Osteoblast (primary cell): ENCODE measurements around the gene GRK4. TPM values are rescaled to one million over a fixed set of nuclear protein-coding genes. Genes with fewer than 3 reads are reported as not detected.

Experiments used
- DNase-seq: peaks from one replicate; pipeline ENCODE4 v3.0.0; 2011; ENCODE audit warnings: low spot score, mixed read lengths; ENCODE audit not compliant: insufficient read length; ENCODE audit errors: missing footprints
- H2AFZ ChIP-seq: 2 replicates; pipeline ENCODE4 v1.6.0; 2011; ENCODE audit warnings: mild to moderate bottlenecking, low read length
- H3K27ac ChIP-seq: 2 replicates; pipeline ENCODE4 v1.5.1; 2011; ENCODE audit warnings: mild to moderate bottlenecking, low read depth, low read length, moderate library complexity
- H3K27me3 ChIP-seq: 2 replicates; pipeline ENCODE4 v1.6.0; 2012; ENCODE audit warnings: mild to moderate bottlenecking, control low read depth, inconsistent platforms, low read length, moderate library complexity; ENCODE audit not compliant: insufficient read depth
- H3K36me3 ChIP-seq: 2 replicates; pipeline ENCODE4 v1.5.1; 2011; ENCODE audit warnings: mild to moderate bottlenecking, low read length, control low read depth, moderate library complexity; ENCODE audit not compliant: insufficient read depth
- H3K4me1 ChIP-seq: 2 replicates; pipeline ENCODE4 v1.5.1; 2011; ENCODE audit warnings: mild to moderate bottlenecking, low read length, control low read depth, moderate library complexity; ENCODE audit not compliant: insufficient read depth
- H3K4me2 ChIP-seq: 2 replicates; pipeline ENCODE4 v1.6.0; 2011; ENCODE audit warnings: mild to moderate bottlenecking, low read length; ENCODE audit not compliant: insufficient read depth
- H3K4me3 ChIP-seq: fragments of 200-600 bp; sonication (generic); 3 replicates; pipeline ENCODE4 v1.5.1; 2012; ENCODE audit warnings: mild to moderate bottlenecking, low read length, inconsistent platforms; ENCODE audit not compliant: insufficient read depth
- H3K79me2 ChIP-seq: 2 replicates; pipeline ENCODE4 v1.6.0; 2012; ENCODE audit warnings: mild to moderate bottlenecking, low read length, control low read depth, inconsistent platforms; ENCODE audit not compliant: insufficient read depth
- H3K9me3 ChIP-seq: 2 replicates; pipeline ENCODE4 v1.5.1; 2011; ENCODE audit warnings: low read depth, low read length, control low read depth
- H4K20me1 ChIP-seq: 2 replicates; pipeline ENCODE4 v1.6.0; 2012; ENCODE audit warnings: mild to moderate bottlenecking, low read length, control low read depth; ENCODE audit not compliant: insufficient read depth
- CTCF ChIP-seq: IDR thresholded peaks from 2 replicates; pipeline ENCODE4 v1.5.1; 2011; ENCODE audit warnings: mild to moderate bottlenecking, low read depth, low read length, moderate library complexity; ENCODE audit errors: extremely low read depth
- total RNA-seq: library from RNA; depleted of rRNA; stranded (reverse); fragments of >200 nt; gene quantifications from 2 replicates; pipeline ENCODE4 v1.2.3, GENCODE V29; 2012

The GRK4 gene
- total RNA-seq, 1 donor: 7.6 TPM

- Histone ChIP-seq H3K27ac (no peak overlapping the region), H2AFZ (no peak overlapping the region), H3K9me3 (peaks cover 4% of the 10 kb centered on the region), H3K4me1 (no peaks in the 10 kb centered on the region), H3K27me3 (no peaks in the 10 kb centered on the region), H3K79me2 (no peaks in the 10 kb centered on the region), H4K20me1 (no peaks in the 10 kb centered on the region), H3K4me2 (no peak overlapping the region), H3K4me3 (no peak overlapping the region), H3K36me3 (no peaks in the 10 kb centered on the region)
- DNase-seq: no peak
- TF ChIP-seq CTCF: no peak
These were observed 96.6 kb downstream of the GRK4 start for GRCh38 chr4:3059943-3060342.

GRCh38 chr4:3060946-3061345, 97.6 kb downstream of the GRK4 start:
- no peaks in the 10 kb centered on the region for H4K20me1 ChIP-seq
- H2AFZ ChIP-seq: no peak overlapping the region
- no peak overlapping the region for H3K27ac ChIP-seq
- H3K9me3 ChIP-seq: peaks cover 4% of the 10 kb centered on the region
- no peak overlapping the region for H3K4me3 ChIP-seq
- DNase-seq: no peak
- H3K36me3 ChIP-seq: no peaks in the 10 kb centered on the region
- no peaks in the 10 kb centered on the region for H3K4me1 ChIP-seq
- no peak for TF ChIP-seq CTCF
- H3K27me3 ChIP-seq: no peaks in the 10 kb centered on the region
- H3K79me2 ChIP-seq: no peaks in the 10 kb centered on the region
- no peak overlapping the region for H3K4me2 ChIP-seq

- H2AFZ ChIP-seq: no peak overlapping the region
- no peaks in the 10 kb centered on the region for H3K4me1 ChIP-seq
- H3K27me3 ChIP-seq: no peaks in the 10 kb centered on the region
- no peaks in the 10 kb centered on the region for H3K79me2 ChIP-seq
- no peaks in the 10 kb centered on the region for H3K36me3 ChIP-seq
- H3K27ac ChIP-seq: no peak overlapping the region
- no peak overlapping the region for H3K4me3 ChIP-seq
- no peak overlapping the region for H3K4me2 ChIP-seq
- DNase-seq: no peak
- no peaks in the 10 kb centered on the region for H4K20me1 ChIP-seq
- TF ChIP-seq CTCF: no peak
- no peaks in the 10 kb centered on the region for H3K9me3 ChIP-seq
These were observed 99.1 kb downstream of the GRK4 start for GRCh38 chr4:3062471-3062870.

- no peak overlapping the region for H3K27ac ChIP-seq
- H3K4me1 ChIP-seq: no peaks in the 10 kb centered on the region
- no peak overlapping the region for H2AFZ ChIP-seq
- no peak for DNase-seq
- no peak overlapping the region for H3K4me3 ChIP-seq
- no peaks in the 10 kb centered on the region for H3K9me3 ChIP-seq
- H4K20me1 ChIP-seq: no peaks in the 10 kb centered on the region
- H3K36me3 ChIP-seq: no peaks in the 10 kb centered on the region
- H3K4me2 ChIP-seq: no peak overlapping the region
- no peaks in the 10 kb centered on the region for H3K27me3 ChIP-seq
- no peaks in the 10 kb centered on the region for H3K79me2 ChIP-seq
- TF ChIP-seq CTCF: no peak
These were observed 102.2 kb downstream of the GRK4 start for GRCh38 chr4:3065551-3065950.
